WI38 (cell line): ENCODE data around the gene OR2A12.

Experiments
- H3K4me3 ChIP-seq: 2 replicates; pipeline ENCODE4 v1.5.1; 2011; ENCODE audit warnings: low read depth, mild to moderate bottlenecking, control low read depth, low read length
- TF ChIP-seq, protein P1 (sequence below): IDR thresholded peaks from 2 replicates; pipeline ENCODE4 v1.5.1; 2012; ENCODE audit warnings: low read depth, mild to moderate bottlenecking, control low read depth, low read length

OR2A12 gene

DNA sequence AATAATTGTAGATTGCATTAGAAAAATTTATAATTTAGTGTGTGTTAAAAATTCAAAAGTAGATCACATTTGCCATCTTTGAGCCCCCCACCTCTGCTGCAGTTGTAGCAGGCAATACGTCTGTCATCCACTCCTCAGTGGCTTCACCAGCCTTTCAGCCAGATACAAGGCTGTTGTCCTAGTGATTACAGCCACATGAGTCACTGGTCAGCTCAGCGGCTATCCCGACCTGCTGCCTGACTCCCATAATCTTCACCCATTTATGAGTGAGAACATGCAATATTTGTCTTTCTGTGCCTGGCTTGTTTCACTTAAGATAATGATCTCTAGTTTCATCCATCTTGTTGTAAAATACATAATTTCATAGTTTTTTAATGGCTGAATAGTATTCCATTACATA, 28.1 kb upstream of the OR2A12 start:
- H3K4me3 ChIP-seq = no peak overlapping the region
- TF ChIP-seq, protein P1, sequence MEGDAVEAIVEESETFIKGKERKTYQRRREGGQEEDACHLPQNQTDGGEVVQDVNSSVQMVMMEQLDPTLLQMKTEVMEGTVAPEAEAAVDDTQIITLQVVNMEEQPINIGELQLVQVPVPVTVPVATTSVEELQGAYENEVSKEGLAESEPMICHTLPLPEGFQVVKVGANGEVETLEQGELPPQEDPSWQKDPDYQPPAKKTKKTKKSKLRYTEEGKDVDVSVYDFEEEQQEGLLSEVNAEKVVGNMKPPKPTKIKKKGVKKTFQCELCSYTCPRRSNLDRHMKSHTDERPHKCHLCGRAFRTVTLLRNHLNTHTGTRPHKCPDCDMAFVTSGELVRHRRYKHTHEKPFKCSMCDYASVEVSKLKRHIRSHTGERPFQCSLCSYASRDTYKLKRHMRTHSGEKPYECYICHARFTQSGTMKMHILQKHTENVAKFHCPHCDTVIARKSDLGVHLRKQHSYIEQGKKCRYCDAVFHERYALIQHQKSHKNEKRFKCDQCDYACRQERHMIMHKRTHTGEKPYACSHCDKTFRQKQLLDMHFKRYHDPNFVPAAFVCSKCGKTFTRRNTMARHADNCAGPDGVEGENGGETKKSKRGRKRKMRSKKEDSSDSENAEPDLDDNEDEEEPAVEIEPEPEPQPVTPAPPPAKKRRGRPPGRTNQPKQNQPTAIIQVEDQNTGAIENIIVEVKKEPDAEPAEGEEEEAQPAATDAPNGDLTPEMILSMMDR = no peak

DNA sequence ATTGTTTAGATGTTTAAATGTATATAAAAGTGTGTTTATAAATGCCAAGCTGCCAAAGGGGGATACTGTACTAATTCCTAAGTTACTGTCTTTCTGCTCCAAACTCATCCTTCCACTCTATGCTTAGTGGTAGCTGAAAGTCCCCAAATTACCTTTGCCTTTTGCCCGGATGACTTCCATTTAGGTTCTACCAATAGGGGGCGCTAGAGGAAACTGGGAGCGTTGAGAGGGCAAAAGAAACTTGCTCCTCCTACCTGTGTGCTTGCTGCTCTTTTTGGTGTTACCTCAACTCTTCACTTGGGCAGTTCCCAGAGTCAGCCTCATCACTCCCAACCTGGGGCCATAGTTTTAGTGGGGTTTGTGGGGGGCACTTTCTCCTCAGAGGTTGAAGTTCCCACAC, 22.4 kb upstream of the OR2A12 start:
- no peak overlapping the region for H3K4me3 ChIP-seq
- TF ChIP-seq, protein P1 = no peak

DNA sequence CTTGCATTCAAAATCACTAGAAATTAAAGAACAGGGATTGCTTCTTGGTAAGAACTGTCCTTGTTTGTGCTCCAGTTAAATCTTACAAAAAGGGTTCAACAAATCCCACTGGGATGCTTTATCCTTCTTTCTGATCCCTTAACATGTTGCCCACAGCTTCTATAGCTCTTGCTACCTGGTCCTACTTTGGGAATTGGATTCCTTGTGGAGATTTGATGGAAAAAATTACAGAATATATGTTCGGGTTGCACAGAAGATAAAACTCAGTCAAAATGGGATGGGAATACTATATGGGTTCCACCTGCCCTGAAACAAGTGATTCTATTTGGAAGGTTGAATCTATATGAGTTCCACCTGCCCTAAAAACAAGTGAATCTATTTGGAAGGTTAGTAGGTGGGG, 16.6 kb upstream of the OR2A12 start, which contains the start of gene OR2A25:
Gene OR2A25 (plus strand): TSS at position 301 of the 400 bp plus-strand sequence. CDS start 4,409 bp downstream, outside the sequence.
- no peak within 1 kb of the TSS for H3K4me3 ChIP-seq
- TF ChIP-seq, protein P1 = no peak

DNA sequence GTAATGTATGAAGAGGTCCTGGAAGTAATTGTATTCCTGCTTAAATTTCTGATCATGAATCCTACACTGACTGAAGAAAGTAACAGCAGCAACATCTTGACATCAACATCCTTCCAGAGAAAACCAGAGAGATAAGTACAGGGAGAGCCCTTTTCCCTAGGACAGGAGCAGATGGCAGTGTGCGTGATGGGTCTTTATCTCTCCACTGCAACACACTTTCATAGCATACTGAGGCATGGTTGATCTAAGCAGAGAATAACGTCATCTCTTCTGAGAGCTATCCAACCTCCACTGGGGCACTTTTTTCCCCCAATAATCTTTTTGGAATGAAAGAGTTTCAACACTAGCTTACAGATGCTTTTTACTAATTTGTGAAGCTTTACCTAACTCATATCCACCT, 16.1 kb upstream of the OR2A12 start:
- H3K4me3 ChIP-seq = no peak overlapping the region
- TF ChIP-seq, protein P1 = no peak

DNA sequence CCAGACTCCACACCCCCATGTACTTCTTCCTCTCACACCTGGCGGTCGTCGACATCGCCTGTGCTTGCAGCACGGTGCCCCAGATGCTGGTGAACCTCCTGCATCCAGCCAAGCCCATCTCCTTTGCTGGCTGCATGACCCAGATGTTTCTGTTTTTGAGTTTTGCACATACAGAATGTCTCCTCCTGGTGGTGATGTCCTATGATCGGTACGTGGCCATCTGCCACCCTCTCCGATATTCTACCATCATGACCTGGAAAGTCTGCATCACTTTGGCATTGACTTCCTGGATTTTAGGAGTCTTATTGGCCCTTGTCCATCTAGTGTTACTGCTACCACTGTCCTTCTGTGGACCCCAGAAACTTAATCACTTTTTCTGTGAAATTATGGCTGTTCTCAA, 11.7 kb upstream of the OR2A12 start:
- TF ChIP-seq, protein P1 = no peak
- no peak overlapping the region for H3K4me3 ChIP-seq

DNA sequence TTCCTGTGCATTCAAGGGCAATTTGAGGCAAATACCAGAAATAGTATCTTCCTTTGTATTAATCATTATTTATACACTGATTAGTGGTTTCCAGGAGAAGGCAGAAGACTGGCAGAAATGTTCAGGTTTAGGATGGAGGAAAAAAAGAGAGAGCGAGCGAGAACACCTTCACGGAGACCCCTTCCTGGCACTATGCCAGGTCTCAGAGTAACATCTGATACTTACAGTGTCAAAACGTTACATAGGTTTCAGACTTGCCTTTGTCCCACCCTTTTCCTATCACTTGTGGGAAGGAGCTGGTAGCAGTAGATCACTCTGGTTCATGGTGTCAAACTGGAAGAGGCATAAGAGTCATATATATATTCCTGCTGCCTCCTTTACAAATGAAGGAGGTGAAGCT, 652 bp downstream of the OR2A12 start:
- H3K4me3 ChIP-seq = no peak overlapping the region
- TF ChIP-seq, protein P1 = no peak

DNA sequence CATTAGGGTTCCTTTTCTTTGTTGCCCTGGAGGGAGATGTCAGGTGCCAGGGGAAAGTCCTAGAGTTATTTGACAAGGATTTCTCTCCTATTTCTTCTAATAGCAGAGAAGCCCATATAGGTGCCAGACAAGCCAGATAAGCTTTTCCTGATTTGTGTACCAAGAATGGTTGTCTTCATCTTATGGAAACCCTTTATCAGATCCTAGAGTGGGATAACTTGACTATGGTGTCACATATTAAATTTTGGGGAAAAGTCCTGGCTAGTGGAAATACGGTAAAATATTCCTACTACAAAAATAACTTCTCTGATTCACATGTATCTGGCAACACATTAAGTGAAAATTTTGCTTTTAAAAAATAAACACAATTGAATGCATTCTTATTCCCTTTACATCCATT, 1.2 kb downstream of the OR2A12 start:
- TF ChIP-seq, protein P1 = no peak
- no peak overlapping the region for H3K4me3 ChIP-seq
